Measurements from ENCODE around the gene BTN1A1.

Gene BTN1A1

DNA sequence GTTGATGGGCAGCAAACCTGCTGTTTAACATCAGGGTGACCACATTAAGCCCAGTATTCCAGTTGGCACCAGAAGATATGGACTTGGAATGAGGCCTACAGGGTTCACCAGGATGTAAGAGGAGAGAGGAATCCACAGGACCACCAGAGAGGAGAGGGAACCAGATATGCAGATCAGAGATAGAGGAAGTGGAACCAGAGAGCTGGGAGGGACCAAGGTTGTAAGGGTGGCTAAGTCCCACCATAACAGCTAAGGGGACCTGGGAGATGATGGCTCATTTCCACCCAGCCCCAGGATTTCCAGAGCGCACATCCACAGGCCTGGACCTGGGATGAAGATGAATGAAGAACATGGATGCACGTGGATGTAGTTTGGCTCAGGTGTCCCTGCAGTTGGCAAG is 31.3 kb upstream of the BTN1A1 start:
- H3K9me3 Mint-ChIP-seq = peaks cover 7% of the 10 kb centered on the region
- H3K27me3 Mint-ChIP-seq = no peaks in the 10 kb centered on the region
- no peak overlapping the region for H3K4me3 Mint-ChIP-seq
- ATAC-seq (replicated peaks; ENCODE audit: extremely low read depth, poor library complexity, severe bottlenecking) = no peak
- peaks cover 36% of the 10 kb centered on the region for H3K36me3 Mint-ChIP-seq (ENCODE audit: insufficient read depth)
- peaks cover 45% of the 10 kb centered on the region for H3K4me1 Mint-ChIP-seq
- H3K27ac Mint-ChIP-seq (ENCODE audit: low read depth) = peak overlapping the region; percentile 66
- DNase-seq (ENCODE audit: low spot score in 2 of 2) = no peak

GRCh38 chr6:26470643-26471042 is 29.5 kb upstream of the BTN1A1 start:
- H3K27ac Mint-ChIP-seq (ENCODE audit: low read depth) = peak overlapping the region; percentile 93
- peaks cover 27% of the 10 kb centered on the region for H3K36me3 Mint-ChIP-seq (ENCODE audit: insufficient read depth)

DNA sequence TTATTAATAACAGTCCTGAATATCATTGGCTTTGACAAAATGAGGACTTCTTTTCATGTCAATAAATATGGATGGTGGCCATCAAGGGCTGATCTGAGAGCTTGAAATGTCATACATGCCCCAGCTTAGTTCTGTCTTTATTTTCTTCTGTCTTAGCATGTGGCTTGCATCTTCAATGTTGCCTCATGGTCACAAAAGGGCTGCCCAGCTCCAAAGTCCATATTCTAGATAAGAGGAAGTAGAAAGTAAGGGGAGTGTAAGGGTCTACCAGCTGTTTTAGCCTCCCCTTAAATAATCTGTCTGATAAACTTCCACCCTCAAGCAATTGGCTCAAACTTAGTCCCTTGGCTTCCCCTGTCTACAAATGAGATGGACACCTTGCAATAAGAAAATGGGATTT is 28.1 kb upstream of the BTN1A1 start:
- Mint-ChIP-seq H3K4me3 (no peak overlapping the region), H3K4me1 (peaks cover 53% of the 10 kb centered on the region), H3K27ac (ENCODE audit: low read depth) (peak overlapping the region; percentile 93), H3K36me3 (ENCODE audit: insufficient read depth) (peaks cover 17% of the 10 kb centered on the region), H3K9me3 (peaks cover 7% of the 10 kb centered on the region), H3K27me3 (no peaks in the 10 kb centered on the region)
- DNase-seq (ENCODE audit: low spot score in 2 of 2) (no peak), ATAC-seq (replicated peaks; ENCODE audit: extremely low read depth, poor library complexity, severe bottlenecking) (no peak)

More at GRCh38 chr6:26470643-26471042, 29.5 kb upstream of the BTN1A1 start:
- Mint-ChIP-seq H3K4me1 (peaks cover 44% of the 10 kb centered on the region), H3K27me3 (no peaks in the 10 kb centered on the region), H3K9me3 (peaks cover 7% of the 10 kb centered on the region), H3K4me3 (no peak overlapping the region)
- DNase-seq (ENCODE audit: low spot score in 2 of 2) (no peak), ATAC-seq (replicated peaks; ENCODE audit: extremely low read depth, poor library complexity, severe bottlenecking) (no peak)

GRCh38 chr6:26472549-26473290 is 27.4 kb upstream of the BTN1A1 start:
- ATAC-seq (replicated peaks; ENCODE audit: extremely low read depth, poor library complexity, severe bottlenecking) (no peak), DNase-seq (ENCODE audit: low spot score in 2 of 2) (no peak)
- H3K4me1 Mint-ChIP-seq = peaks cover 56% of the 10 kb centered on the region
- no peaks in the 10 kb centered on the region for H3K27me3 Mint-ChIP-seq
- peaks cover 17% of the 10 kb centered on the region for H3K36me3 Mint-ChIP-seq (ENCODE audit: insufficient read depth)
- peak overlapping the region; percentile 100 for H3K27ac Mint-ChIP-seq (ENCODE audit: low read depth)
- peak overlapping the region; percentile 92 for H3K4me3 Mint-ChIP-seq
- peaks cover 7% of the 10 kb centered on the region for H3K9me3 Mint-ChIP-seq

- Mint-ChIP-seq H3K27me3 (no peaks in the 10 kb centered on the region), H3K36me3 (ENCODE audit: insufficient read depth) (peaks cover 17% of the 10 kb centered on the region), H3K4me1 (peaks cover 56% of the 10 kb centered on the region), H3K27ac (ENCODE audit: low read depth) (peak overlapping the region; percentile 100), H3K9me3 (peaks cover 7% of the 10 kb centered on the region), H3K4me3 (peak overlapping the region; percentile 92)
- peak; percentile 0 for ATAC-seq (replicated peaks; ENCODE audit: extremely low read depth, poor library complexity, severe bottlenecking)
- DNase-seq (ENCODE audit: low spot score in 2 of 2) = no peak
Measured at GRCh38 chr6:26473429-26473757, 26.7 kb upstream of the BTN1A1 start.

DNA sequence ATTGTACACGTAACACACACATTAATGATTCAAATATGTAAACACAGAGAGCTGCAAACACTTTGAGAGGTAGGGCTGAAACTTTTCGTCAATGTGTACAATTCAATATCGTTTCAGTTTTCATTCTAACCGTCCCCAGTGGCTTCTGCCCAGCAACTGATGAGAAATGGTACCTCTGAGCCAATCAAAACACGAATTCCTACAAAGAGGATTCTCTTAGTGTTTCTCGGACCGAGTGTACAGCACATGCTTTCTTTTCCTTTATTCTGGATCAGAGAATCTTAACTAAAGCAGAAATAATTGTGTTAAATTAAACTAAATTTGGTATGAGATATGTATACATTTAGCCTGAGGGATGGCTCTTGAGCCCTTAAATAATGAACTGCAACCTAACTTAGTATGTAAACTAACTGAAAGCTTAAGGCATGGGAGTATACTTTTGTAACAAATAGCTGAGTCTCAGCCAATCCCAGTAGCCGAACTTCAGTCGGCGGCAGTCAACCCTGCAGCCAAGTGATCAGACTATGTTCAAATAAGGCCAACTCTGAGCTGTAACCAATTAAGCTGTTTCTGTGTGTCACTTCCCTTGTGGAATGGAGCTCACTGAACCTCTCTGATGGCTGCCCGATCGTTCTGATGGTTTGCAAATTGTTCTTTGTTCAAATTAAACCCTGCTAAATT is 26.2 kb upstream of the BTN1A1 start:
- Mint-ChIP-seq H3K4me3 (peak overlapping the region; percentile 92), H3K36me3 (ENCODE audit: insufficient read depth) (peaks cover 13% of the 10 kb centered on the region), H3K4me1 (peaks cover 52% of the 10 kb centered on the region), H3K27ac (ENCODE audit: low read depth) (peak overlapping the region; percentile 100), H3K27me3 (no peaks in the 10 kb centered on the region), H3K9me3 (peaks cover 7% of the 10 kb centered on the region)
- DNase-seq (ENCODE audit: low spot score in 2 of 2) = peak; percentile 63 to 86
- peak; percentile 97 for ATAC-seq (replicated peaks; ENCODE audit: extremely low read depth, poor library complexity, severe bottlenecking)

- Mint-ChIP-seq H3K9me3 (peaks cover 7% of the 10 kb centered on the region), H3K4me1 (peaks cover 52% of the 10 kb centered on the region), H3K4me3 (peak overlapping the region; percentile 92), H3K27me3 (no peaks in the 10 kb centered on the region), H3K36me3 (ENCODE audit: insufficient read depth) (peaks cover 13% of the 10 kb centered on the region), H3K27ac (ENCODE audit: low read depth) (peak overlapping the region; percentile 100)
- ATAC-seq (replicated peaks; ENCODE audit: extremely low read depth, poor library complexity, severe bottlenecking) (no peak), DNase-seq (ENCODE audit: low spot score in 2 of 2) (no peak)
Measured at GRCh38 chr6:26474439-26474881, 25.6 kb upstream of the BTN1A1 start.

DNA sequence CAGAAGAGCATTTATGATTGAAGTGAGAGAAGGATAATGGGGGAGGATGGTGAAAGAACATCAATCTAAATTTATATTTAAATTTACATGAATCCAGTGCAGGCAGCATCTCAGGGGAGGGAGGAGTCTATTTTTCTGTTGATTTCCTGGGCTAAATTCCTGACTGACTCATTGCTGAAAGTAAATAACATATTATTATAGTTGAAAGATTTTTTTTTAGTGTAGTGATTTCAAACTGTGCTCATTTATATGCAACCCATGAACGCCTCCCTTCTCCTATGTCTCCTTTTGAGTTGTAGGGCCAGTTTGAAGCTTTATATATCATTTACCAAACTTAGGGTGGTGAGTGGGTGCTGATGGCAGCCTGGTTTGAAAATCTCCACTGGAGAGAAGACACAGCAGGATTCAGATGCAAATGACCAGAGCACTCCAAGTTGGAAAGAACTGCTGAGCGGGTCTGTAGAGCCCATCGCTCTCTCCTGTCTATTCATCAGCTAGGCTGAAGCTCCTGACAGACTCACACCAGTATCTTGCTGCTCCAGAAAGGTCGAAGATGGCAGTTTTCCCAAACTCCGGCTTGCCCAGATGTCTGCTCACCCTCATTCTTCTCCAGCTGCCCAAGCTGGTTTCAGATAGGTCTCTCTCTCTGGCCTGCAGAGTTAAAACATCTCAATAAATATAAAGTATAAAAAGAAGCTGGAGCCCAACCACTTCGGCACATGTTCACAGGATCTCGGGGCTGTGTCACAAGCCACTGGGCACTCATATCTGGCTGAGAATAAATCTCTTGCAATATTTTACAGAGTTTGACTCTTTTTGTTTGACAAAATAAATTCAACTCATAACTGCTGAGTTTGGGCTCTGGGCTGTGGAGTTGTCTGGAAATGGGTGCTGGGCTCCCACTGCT is 24.0 kb upstream of the BTN1A1 start:
- peaks cover 13% of the 10 kb centered on the region for H3K36me3 Mint-ChIP-seq (ENCODE audit: insufficient read depth)
- ATAC-seq (replicated peaks; ENCODE audit: extremely low read depth, poor library complexity, severe bottlenecking) (no peak), DNase-seq (ENCODE audit: low spot score in 2 of 2) (no peak)
- H3K4me1 Mint-ChIP-seq = peaks cover 52% of the 10 kb centered on the region
- no peaks in the 10 kb centered on the region for H3K27me3 Mint-ChIP-seq
- H3K9me3 Mint-ChIP-seq = peaks cover 7% of the 10 kb centered on the region
- H3K4me3 Mint-ChIP-seq = no peak overlapping the region
- H3K27ac Mint-ChIP-seq (ENCODE audit: low read depth) = peak overlapping the region; percentile 100

- Mint-ChIP-seq H3K27me3 (no peaks in the 10 kb centered on the region), H3K27ac (ENCODE audit: low read depth) (peak overlapping the region; percentile 86), H3K4me3 (no peak overlapping the region), H3K9me3 (no peaks in the 10 kb centered on the region), H3K36me3 (ENCODE audit: insufficient read depth) (peaks cover 13% of the 10 kb centered on the region), H3K4me1 (peaks cover 44% of the 10 kb centered on the region)
- ATAC-seq (replicated peaks; ENCODE audit: extremely low read depth, poor library complexity, severe bottlenecking) = no peak
- DNase-seq (ENCODE audit: low spot score in 2 of 2) = no peak
Measured at GRCh38 chr6:26476896-26477295, 23.2 kb upstream of the BTN1A1 start.

DNA sequence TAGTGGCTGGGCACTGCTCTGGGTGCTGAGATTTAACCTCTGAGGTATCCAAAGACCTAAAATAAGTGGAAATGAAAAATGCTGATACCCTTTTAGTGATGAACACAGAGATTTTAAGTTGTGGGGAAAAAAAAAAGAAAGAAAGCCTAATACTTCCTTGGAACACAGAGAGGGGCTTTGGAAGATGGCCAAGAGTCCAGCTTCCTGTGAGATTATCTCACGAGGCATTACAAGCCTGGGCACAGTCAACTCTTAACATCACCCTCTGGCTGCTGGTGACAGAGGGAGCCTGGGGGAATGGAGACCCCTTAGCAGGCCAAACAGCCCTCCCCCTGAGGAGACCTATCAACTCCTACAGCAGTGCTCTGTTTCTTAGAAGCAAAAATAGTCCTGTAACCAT is 22.7 kb upstream of the BTN1A1 start:
- Mint-ChIP-seq H3K9me3 (no peaks in the 10 kb centered on the region), H3K4me1 (peaks cover 41% of the 10 kb centered on the region), H3K27ac (ENCODE audit: low read depth) (peak overlapping the region; percentile 86), H3K36me3 (ENCODE audit: insufficient read depth) (peaks cover 13% of the 10 kb centered on the region), H3K4me3 (no peak overlapping the region), H3K27me3 (no peaks in the 10 kb centered on the region)
- DNase-seq (ENCODE audit: low spot score in 2 of 2) = no peak
- ATAC-seq (replicated peaks; ENCODE audit: extremely low read depth, poor library complexity, severe bottlenecking) = no peak

DNA sequence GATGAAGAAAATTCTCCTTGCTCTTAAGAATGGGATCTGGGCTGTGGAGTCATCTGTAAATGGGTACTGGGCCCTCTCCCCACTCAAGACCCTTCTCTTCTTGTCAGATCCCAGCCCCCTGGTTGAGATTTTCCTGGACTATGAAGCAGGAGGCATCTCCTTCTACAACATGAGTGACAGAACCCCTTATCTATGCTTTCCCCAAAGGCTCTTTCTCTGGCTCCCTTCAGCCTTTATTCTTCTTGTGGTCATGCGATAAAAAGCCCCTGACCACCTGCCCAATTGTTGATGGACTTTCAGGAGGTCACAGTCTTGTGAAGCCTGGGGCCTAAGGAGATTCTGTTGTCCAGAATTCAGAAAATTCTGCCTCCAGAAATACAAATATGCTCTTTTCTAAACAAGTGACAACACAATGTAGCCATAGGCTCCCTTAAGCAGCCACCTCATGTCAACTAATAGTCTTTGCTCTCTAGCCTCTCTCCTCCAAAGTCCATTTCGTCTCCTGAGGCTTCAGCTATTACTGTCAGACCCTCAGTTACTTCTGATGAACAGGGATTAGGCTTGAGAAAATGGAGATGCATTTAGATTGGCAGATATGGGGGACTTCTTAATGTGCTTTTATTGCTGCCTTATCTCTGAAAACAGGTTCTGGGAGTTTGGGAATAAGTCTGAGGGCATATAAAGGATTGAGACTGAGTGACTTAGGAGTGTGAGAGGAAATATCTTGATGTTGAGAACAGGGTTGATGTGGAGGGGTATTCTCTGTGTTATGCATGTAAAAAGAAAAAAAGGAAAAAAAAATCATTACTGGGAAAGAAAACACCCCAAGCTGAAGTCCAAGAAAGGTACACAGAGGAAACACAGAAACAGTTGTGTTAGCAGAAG is 21.8 kb upstream of the BTN1A1 start:
- no peak for ATAC-seq (replicated peaks; ENCODE audit: extremely low read depth, poor library complexity, severe bottlenecking)
- H3K27ac Mint-ChIP-seq (ENCODE audit: low read depth) = peak overlapping the region; percentile 6

DNA sequence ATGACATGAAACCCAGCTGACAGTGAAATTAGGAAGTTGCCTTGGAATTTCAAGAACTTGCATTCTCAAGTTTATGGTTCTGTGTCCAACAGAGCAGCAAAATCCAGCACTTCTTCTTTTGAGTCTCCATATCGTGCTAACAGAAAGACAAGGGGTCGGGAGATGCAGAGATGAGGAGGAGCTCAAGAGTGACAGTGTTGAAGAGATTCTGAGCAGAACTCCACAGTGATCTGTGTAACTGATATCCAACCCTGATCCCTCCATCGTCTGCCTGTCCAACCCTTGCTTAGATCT is 21.2 kb upstream of the BTN1A1 start:
- no peaks in the 10 kb centered on the region for H3K27me3 Mint-ChIP-seq
- ATAC-seq (replicated peaks; ENCODE audit: extremely low read depth, poor library complexity, severe bottlenecking) = no peak
- H3K4me3 Mint-ChIP-seq = no peak overlapping the region
- peaks cover 27% of the 10 kb centered on the region for H3K4me1 Mint-ChIP-seq
- peak overlapping the region; percentile 6 for H3K27ac Mint-ChIP-seq (ENCODE audit: low read depth)
- peaks cover 7% of the 10 kb centered on the region for H3K36me3 Mint-ChIP-seq (ENCODE audit: insufficient read depth)
- no peaks in the 10 kb centered on the region for H3K9me3 Mint-ChIP-seq
- no peak for DNase-seq (ENCODE audit: low spot score in 2 of 2)

More for the DNA sequence above, 21.8 kb upstream of the BTN1A1 start:
- Mint-ChIP-seq H3K36me3 (ENCODE audit: insufficient read depth) (peaks cover 11% of the 10 kb centered on the region), H3K4me3 (no peak overlapping the region), H3K4me1 (peaks cover 32% of the 10 kb centered on the region), H3K9me3 (no peaks in the 10 kb centered on the region), H3K27me3 (no peaks in the 10 kb centered on the region)
- no peak for DNase-seq (ENCODE audit: low spot score in 2 of 2)

Measured in central memory CD8-positive, alpha-beta T cell (primary cell).